GM21360 (cell line): ENCODE measurements around the gene AMBRA1.

Experiments
- ATAC-seq: cut with Tn5 transposase; IDR thresholded peaks from one replicate; pipeline ENCODE4 v1.9.1; 2021; ENCODE audit warnings: mild to moderate bottlenecking, moderate library complexity; ENCODE audit not compliant: unreplicated experiment

The AMBRA1 gene

DNA sequence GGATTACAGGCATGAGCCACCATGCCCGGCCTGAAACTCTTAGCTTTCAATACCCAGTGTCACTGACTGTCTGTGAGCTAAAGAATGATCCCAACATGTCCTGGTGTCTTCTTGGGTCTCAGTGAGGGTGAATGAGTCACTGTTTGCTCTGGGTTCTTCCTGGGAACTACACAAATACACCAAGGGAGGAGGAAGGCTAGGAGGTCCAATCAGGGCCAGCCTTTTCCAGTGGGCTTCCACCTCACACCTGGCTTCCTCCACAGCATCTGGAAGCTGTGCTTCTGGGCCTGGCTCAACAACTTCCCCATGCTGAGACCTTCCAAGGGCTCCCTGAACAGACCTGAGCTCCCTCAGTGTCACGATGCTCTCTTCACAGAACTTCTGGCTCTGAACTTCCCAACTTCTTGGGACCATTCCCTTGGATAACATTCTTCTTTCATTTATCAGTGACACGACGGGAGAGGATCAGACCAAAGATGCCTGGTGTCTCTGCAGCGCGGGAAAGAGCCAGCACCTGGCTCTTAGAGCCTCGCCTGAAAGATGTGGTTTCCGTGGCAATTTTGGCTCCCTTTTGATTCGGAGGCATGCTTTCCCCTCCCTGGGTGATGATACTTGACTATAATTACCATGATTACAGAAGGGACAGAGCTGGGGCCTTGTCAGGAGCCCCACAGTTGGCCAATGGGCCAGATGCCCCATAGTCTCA is 179.9 kb downstream of the AMBRA1 start:
- ATAC-seq: no peak

DNA sequence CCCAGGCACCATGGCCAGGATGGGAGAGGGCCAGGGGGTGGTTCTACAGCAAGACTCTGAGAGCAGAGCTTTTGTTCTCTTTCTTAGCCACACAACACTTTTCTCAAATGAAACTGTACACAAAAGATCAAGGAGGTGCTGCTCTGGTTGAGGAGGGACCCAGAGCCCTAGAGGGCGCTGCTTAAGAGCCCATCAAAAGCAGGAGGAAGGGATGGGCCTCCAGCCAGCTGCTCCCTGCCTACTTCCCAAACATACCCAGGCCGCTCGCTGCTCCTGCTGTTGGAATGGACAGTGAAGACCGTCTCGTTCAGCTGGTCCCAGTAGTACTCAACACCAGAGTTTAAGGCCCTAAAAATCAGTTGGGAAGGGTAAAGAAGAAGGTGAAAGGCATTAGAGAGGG is 183.8 kb downstream of the AMBRA1 start:
- ATAC-seq: no peak

DNA sequence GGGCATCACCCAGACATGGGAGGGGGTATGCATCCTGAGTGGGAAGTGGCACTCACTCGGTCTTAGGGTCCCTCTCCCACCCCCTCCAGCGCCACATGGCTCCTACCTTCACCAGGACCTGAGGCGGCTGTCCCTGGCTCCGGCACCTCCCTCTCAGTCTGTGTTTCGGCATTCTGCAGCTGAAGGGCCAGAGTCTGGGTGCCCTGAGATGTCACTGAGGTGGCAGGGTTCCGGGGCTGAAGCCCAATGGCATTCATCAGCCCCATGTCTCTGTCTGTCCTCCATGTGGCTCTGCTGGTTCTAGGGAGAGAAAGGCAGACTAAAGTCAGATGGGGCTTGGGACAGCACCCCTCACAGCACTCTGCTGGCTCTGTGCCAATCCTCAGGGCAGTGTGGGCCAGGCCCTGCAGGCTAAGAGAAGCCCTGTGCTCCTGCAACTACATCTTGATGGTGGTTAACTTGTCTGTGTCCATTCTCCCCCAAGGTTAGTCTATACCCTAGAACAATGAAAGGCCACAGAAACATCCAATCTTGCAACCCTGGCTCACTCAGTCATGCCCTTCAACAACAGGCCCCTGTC is 185.3 kb downstream of the AMBRA1 start:
- no peak for ATAC-seq

DNA sequence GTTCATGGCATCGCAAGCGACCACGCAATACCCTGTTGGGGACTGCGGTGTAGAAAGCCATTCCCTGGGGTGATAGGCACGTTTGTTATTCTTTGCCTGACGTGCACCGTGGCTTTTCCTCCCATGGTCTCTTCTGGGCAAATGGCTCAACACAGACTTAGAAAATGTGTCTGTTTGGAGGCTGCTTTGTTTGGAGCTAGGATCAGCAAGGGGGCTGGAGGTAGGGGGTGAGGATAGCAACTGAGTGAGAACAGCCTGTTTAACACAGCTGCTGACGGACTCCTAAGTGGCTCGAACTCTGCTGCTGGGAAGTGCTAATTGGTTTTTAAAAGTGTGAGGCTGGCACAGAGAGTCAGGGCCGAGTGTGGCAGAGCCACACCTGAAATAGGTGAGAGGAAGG is 186.2 kb downstream of the AMBRA1 start:
- ATAC-seq: no peak

DNA sequence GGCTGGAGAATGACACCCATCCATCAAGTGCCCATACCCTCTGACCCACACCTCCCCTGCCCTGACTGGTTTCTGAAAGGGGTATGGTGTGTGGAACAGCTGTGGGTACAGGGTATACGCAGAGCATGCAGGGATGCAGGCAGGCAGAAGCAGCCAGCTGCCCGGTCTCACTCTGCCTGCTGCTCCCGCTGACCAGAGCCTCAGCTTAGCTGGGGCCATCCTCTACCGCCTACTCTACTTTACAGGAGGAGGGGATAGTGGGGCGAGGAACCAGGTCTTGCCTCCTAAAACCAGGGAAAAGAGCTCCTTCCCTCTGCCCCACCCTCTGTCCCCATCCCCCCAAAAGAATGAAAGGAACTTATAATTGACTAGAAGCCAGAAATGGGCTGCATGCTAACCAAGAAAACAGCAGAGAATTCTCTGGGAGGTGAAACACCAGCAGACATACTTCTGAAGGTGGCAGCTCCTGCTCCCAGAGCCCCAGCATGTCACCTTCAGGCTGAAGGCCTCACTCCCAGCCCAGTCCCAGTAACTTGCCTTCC is 189.3 kb downstream of the AMBRA1 start:
- ATAC-seq: no peak

DNA sequence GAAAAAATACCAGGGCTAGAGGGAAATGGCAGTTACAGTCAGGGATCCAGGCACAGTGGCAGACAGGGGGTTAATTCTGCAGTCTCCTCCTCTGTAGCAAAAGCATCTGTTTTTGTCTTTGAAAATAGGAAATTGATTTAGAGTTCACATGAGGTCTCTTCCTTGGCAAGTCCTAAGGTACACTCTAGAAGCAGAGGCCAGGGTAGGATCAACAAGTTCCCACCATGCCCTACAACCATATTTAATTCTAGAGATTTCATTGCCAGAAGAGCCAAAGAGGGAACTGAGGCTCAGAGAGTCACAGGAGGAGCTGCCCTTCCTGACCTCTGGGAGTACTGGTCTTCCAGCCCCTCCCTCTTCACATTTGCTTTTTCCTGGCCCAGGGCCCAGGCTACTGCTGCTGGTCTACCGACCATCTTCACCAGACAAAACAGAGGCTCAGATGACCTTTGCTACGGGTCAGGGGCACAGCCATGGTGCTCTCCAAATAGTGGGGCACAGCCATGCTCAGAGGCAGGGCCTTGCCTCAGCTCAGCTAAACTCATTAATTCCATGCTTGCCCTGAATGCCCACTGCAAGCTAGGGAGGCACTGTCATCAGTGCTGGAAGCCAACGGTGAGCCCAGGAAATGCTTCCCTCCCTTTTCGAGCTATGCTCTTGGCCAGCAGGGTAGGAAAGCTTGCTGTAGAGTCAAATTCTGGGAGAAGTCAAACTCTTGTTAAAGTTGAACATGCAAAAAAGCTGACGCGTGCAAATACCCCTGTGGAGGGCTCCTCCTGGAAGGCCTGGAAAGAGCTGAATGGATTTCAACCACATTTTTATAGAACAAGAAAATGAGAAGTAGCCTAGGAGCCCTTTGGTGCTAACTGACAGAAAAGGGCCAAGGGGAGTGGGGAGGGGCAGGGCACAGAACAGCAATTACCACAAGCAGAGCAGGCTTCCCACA is 190.6 kb downstream of the AMBRA1 start:
- no peak for ATAC-seq

DNA sequence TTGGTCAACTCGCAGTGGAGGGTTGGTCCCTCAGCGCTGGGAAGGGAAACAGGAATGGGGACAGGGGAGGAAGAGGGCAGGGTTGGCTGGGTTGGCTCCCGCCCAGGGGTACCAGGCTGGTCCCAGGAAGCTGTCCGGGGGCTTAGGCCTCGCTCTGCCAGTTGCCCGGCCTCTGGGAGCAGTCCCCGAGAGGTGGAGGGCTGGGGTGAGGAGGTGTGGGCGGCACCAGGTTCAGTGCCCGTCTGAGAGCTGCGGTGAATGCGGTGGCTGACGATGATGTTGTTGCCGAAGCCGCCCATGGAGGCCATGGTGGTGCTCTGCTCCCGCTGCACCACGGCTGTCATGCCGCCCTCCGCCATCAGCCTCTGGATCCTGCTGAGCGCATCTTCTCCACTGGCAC is 196.3 kb downstream of the AMBRA1 start:
- no peak for ATAC-seq

DNA sequence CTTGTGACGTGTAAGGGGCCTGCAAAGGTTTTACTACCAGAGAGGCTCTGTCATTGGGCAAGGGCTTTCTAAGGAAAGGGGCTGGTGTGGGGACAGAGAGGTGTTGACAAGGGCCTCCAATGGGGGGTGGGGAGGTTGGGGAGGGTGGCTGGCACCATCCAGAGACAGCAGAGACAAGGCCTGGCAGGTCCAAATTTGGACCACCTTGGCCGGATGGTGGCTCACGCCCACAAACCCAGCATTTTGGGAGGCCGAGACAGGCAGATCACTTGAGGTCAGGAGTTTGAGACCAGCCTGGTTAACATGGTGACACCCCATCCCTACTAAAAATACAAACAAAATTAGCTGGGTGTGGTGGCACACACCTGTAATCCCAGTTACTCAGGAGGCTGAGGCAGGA is 200.1 kb downstream of the AMBRA1 start:
- ATAC-seq: no peak

DNA sequence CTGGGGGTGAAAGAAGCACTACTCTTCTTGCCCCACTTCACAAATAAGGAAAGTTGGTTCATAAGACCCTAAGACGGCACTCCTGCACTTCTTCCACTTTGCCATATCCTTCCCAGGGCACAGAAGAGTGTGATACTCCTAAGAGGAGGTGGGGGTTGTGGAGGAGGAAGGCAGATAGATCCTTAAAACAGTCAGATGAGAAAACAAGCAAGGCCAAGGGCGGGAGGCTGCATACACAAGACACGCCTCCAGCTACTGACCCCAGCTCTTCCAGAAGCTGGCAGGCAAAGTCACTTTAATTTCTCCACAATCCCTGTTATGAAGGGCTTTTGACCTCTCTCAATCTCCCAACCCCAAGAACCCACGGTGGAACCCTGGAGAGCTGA is 200.6 kb downstream of the AMBRA1 start:
- ATAC-seq: no peak

DNA sequence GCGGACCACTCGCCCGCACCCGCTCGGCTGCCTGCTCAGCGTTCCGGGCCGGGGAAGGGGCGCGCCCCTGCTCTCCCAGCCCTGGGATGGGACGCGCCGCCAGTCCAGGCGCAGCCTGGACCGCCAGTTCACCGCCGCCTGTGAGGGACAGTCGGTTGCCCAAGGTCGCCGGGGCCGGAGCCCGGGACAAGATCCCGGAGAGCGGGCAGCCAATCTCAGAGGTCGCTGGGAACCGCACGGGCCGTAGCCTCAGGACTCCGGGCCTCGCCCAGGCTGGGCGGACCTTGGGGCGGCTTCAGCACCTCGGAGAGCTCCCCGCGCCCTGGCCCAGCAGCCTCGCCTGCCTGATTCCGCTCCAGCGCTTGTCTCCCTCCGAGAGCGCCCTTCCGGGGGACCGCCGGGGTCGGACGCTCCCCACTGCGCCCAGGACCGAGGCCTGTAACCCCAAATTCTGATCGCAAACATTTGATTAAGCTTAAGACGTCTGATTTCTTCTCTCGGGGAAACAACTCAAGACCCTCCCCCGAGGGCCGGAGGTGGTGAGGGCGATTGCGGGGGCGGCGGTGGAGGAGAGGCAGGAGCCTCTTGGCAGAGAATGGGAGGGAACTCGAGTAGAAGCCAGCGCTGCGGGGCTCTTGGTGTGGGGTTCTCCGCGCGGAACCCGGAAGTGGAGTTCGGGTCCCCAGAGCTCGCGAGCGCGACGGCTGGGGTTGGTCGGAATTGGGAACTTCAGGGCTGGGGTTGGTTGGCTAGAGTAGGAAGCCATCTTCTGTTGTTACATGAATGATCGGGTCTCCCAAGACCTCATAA is 201.2 kb downstream of the AMBRA1 start:
- peak; percentile 46 for ATAC-seq

DNA sequence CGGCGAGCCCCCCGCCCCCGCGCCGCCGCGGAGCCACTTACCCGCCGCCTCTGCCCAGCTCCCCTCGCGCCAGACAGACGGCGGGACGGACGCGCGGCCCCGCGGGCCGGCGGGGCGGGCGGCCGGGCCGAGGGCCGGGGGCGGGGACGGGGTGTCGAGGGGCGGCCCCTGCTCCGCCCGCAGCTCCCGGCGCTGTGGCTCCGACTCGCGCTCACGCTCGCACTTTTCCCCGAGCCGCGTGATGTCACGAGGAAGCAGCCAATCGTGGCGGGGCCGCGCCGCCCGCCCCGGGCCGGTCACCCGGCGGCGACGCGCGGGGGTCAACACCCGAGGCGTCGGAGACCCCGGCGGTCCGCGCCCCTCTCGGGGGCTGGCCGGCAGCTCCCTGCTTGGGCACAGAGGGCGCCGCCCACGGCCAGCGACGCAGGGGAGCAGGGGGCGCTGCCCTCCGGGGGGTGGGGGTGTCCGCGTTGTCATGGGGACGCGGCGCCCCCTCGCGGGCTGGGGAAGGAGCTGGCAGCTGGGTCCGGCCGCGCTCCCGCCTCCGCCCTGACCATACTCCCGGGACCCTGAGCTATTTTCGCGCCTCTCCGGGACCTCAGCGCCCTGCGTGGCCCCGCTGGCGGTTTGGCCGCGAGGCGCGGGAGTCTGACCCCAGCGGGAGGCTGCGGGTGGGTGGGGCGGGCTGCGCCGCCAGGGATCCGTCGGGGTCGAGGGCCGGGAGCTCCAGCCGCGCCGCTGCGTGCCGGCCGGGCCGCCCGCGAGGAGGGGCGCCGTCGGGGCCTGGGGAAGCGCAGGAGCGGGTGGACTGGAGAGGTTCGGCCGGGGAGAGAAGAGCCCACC is 202.0 kb downstream of the AMBRA1 start, which contains the start of gene CHRM4:
Gene CHRM4, minus strand, starts transcription at position 199 of the 843 bp plus-strand sequence. CDS start 5,219 bp downstream, outside the sequence.
- no peak for ATAC-seq

DNA sequence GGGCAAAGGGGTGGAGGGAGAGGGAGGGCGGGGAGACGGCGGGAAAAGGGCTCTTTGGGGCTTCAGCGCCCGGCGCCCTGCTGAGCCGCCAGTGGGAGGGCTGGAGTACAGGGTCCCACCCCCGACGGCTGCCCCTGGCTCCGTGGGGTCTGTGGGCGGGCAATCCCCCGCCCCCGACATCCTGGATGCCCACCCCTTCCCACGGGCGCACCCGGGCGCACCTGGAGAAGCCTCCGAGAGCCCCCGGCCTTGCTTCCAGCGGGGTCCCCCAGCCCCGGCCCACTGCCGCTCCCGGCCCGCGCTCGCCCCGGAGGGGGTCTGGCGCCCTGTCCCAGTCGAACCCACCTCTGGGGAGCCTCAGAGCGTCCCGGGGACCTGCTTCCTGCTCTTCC is 202.6 kb downstream of the AMBRA1 start:
- ATAC-seq: no peak

DNA sequence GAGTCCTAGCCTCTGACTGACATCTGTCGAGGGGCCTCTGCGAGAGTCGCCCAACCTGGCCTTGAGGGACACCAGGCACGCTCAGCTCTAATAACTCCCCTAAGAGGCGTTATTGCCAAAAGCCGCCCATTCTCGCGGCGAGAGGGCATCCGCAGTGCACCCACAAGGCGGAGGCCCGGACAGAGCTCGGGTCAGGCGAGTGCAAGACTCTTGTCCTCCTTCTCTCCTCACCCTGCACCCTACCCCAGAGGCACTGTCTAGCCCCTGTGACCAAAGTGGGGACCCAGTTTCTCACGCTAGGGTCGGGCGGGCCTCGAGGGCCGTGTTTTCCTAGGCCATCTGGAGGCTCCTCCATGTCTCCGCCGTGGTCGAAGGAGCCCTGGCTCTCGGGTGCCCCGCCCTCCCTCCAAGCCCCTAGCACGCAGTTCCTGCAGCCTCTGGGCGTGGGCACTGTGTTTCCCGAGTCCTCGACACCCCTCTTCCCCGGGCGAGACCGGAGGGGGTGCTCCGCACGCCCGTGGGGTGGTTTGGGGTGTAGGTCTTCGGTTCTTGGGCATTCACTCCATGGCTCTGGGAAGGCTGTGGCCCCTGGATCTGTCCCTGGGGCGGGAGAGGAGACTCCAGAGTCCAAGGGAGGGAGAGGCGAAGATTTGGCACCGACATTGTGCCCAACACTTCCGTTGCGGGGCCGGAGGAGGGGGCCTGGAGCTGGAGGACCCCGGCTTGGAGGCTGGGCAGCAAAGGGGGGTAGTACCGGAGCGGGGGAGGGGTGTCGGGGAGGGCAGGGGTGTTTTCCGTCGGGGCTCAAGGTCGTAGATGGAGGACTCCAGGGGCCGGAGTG is 203.3 kb downstream of the AMBRA1 start:
- ATAC-seq: no peak

DNA sequence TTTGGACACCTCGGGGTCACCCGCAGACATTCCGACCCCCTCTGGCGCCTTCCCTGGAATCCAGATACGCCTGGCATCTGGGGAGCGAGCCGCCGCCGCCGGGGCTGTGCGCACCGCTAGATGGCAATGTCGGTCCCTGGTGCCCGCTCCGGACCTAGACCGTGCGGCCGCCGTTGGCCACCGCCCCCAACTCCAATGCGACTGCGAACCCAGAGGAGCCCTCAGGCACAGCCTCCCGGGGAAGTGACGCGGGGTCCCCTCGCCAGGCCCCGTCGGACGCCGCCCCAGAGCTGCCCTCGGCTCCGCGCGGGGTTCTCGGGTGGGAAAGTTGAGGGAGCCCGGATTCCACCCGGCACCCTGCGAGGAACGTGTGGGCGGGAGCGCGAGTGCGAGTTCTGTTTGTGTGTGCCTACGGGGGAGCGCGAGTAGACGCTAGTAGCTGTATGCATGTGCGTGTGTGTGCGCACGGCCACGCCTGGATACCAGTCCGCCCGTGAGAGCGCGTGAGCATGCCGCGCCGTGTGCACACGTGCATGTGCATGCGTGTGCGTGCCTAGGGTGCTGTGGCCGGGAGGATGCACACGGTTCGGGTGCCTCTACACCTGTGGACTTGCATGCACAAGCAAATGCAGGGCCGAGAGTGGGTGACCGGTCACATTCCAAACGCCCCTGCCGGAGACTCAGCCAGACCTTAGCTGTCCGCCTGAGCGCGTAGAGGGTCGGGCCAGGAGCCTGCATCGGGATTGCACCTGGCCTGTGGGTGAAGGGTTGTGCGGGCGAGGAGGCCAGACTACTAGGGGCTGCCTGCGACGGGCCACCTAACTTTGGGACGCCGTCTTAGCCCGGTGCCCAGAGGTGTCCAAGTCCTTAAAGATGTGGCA is 204.1 kb downstream of the AMBRA1 start:
- ATAC-seq: peak; percentile 33

DNA sequence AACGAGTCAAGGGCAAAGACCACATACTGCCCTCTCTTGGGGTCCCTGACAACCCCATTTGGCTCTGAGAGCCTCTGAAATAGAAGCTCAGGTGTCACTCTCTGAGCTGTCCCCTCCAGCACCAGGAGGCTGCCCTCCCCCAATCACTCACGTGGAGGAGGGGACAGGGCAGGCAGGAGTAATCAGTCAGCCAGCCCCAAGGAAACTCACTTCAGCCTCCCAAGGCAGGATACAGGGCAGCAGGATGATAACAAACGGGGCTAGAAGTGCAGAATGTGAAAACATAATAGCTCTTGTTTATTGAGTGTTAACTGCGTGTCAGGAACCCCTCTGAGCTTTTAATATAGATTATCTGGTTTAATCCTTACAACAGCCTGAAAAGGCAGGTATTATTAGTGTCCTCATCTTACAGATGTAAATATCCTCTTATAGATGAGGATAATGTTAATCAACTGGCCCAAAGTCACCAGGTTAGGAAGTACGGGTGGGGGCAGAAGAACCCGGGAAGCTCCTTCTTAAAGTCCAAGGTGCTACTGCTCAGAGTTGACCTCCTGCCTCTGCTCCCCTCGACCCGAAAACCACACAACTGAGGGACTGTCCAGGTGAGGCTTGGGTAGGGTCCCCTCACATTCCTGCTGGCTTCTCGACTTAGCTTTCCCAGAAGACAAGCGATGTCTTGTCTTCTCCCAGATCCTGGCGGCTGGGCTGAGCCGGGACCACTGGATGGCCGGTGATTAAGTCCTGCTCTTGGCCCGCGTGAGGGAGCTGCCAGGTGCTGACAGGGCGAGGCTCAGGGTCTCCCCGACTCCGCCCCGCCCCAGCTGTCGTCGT is 205.0 kb downstream of the AMBRA1 start:
- ATAC-seq: no peak

DNA sequence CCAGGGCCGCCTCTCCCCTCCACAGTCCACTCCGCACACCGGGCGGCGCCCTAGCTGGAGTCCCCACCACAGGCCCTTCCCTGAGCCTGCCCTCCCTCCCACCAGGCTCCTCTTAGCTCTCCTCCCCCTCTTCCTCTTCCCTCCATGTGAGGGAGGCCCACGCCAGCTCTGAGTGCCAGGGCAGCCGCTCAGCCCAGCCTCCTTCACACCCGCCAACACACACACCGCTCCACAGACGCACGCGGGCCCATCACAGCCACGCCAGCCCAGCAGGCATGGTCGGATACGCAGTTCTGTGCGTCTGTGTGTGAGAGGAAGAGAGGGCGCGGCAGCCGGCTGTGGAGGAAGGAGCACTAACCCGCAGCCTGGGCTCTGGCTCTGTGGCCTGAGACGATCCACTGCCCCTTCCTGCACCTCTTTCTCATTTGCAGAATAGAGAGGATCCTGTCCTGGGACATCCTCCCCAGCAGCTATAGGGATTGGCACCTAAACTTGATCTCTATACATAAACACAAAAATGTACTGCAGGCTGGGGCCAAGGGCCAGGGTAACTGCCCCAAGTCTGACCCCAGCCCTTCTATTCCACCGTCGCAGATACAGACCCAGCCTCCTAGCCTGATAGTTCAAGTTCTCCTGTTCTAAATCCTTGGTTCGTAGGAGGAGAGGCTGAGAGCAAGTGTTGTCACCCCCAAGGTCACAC is 205.8 kb downstream of the AMBRA1 start:
- no peak for ATAC-seq
